Breast epithelium (tissue), 4 donors: ENCODE measurements around the gene ARID1B. TPM values are rescaled to one million over a fixed set of nuclear protein-coding genes. Genes with fewer than 3 reads are reported as not detected.

Experiments used
- DNase-seq, 2 donors: peaks; one replicate each; pipeline ENCODE4 v3.0.0-alpha.2; 2019; ENCODE audit warnings: low spot score in 2 of 2
- H3K27ac ChIP-seq, 2 donors: fragments of 200-600 bp; sonication (generic) in 1 of 2; one replicate each; pipeline ENCODE4 v1.5.1; 2016 to 2019; ENCODE audit warnings: mild to moderate bottlenecking in 1 of 2
- H3K27me3 ChIP-seq, 2 donors: fragments of 200-600 bp; sonication (generic) in 1 of 2; one replicate each; pipeline versions ENCODE4 v1.5.1 to v1.6.0; 2017 to 2019; ENCODE audit warnings: control low read depth in 1 of 2, mild to moderate bottlenecking in 1 of 2
- H3K36me3 ChIP-seq: fragments of 200-600 bp; one replicate; pipeline ENCODE4 v1.5.1; 2019
- H3K4me1 ChIP-seq, 2 donors: fragments of 200-600 bp; sonication (generic); one replicate each; pipeline ENCODE4 v1.5.1; 2016 to 2019; ENCODE audit warnings: control low read depth in 1 of 2
- H3K4me3 ChIP-seq, 3 donors: fragments of 200-600 bp; sonication (generic); 1 replicate in 2 of 3; 2 replicates in 1 of 3; pipeline ENCODE4 v1.5.1; 2016 to 2019; ENCODE audit warnings: mild to moderate bottlenecking in 3 of 3, moderate library complexity in 2 of 3
- H3K9me3 ChIP-seq, 2 donors: fragments of 200-600 bp; sonication (generic) in 1 of 2; one replicate each; pipeline ENCODE4 v1.5.1; 2016 to 2019; ENCODE audit warnings: control low read depth in 1 of 2
- POLR2A ChIP-seq: fragments of 450-650 bp; IDR thresholded peaks from one replicate; pipeline ENCODE4 v1.6.1; 2016; ENCODE audit warnings: antibody characterized with exemption, mild to moderate bottlenecking, moderate library complexity
- POLR2AphosphoS5 ChIP-seq, 3 donors: sonication (generic); formaldehyde crosslinking; IDR thresholded peaks; one replicate each; pipeline ENCODE4 v1.6.1; 2017; ENCODE audit warnings: antibody characterized with exemption in 3 of 3
- intact Hi-C: fragments of 100-400 bp; cut with DNase I; formaldehyde crosslinking; loops from one replicate; pipeline ENCODE4 v1.15.1; 2023; ENCODE audit warnings: low total_unique reads
- total RNA-seq, 3 donors: library from RNA; depleted of rRNA; stranded (reverse); fragments of >200 nt; gene quantifications; one replicate each; pipeline ENCODE4 v1.1.0, GENCODE V29; 2016
- TF ChIP-seq, protein P1 (sequence below), 3 donors: fragments of 450-650 bp; IDR thresholded peaks; one replicate each; pipeline ENCODE4 v1.5.1; 2016 to 2017; ENCODE audit warnings: antibody characterized with exemption in 3 of 3, mild to moderate bottlenecking in 3 of 3, moderate library complexity in 3 of 3

Gene ARID1B
- total RNA-seq, 3 donors from 2014 or later: 99.9 to 205 (median 131) TPM

DNA sequence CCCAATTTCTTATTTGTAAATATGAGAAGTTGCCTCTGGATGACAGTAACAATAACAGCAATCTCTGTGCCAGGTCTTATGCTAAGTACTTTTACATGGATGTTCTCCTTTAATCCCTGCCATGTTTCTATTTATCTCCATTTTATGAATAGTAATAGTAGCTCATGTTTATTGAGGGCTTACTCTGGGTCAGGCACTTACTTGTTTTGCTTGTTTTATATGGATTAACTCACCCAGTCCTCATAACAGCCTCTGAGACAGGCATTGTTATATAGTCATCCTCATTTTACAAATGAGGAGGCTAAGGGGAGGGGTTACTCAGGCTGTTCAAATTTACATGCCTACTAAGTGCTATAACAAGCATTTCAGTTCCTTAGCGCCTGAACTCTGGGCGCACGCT is 64.3 kb downstream of the ARID1B start:
- Histone ChIP-seq H3K36me3 (no peaks in the 10 kb centered on the region), H3K27me3 (no peaks in the 10 kb centered on the region), H3K4me3 (no peak overlapping the region), H3K27ac (peak overlapping the region in 1 of 2 donors; percentile 50), H3K4me1 (peaks cover 0 to 4% of the 10 kb centered on the region in 2 donors), H3K9me3 (no peaks in the 10 kb centered on the region)
- intact Hi-C loops: no loop called here
- TF ChIP-seq, protein P1, sequence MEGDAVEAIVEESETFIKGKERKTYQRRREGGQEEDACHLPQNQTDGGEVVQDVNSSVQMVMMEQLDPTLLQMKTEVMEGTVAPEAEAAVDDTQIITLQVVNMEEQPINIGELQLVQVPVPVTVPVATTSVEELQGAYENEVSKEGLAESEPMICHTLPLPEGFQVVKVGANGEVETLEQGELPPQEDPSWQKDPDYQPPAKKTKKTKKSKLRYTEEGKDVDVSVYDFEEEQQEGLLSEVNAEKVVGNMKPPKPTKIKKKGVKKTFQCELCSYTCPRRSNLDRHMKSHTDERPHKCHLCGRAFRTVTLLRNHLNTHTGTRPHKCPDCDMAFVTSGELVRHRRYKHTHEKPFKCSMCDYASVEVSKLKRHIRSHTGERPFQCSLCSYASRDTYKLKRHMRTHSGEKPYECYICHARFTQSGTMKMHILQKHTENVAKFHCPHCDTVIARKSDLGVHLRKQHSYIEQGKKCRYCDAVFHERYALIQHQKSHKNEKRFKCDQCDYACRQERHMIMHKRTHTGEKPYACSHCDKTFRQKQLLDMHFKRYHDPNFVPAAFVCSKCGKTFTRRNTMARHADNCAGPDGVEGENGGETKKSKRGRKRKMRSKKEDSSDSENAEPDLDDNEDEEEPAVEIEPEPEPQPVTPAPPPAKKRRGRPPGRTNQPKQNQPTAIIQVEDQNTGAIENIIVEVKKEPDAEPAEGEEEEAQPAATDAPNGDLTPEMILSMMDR (IDR thresholded peaks at IDR 0.05): no peak
- TF ChIP-seq POLR2A (no peak), POLR2AphosphoS5 (IDR thresholded peaks at IDR 0.05) (no peak)
- no peak for DNase-seq

DNA sequence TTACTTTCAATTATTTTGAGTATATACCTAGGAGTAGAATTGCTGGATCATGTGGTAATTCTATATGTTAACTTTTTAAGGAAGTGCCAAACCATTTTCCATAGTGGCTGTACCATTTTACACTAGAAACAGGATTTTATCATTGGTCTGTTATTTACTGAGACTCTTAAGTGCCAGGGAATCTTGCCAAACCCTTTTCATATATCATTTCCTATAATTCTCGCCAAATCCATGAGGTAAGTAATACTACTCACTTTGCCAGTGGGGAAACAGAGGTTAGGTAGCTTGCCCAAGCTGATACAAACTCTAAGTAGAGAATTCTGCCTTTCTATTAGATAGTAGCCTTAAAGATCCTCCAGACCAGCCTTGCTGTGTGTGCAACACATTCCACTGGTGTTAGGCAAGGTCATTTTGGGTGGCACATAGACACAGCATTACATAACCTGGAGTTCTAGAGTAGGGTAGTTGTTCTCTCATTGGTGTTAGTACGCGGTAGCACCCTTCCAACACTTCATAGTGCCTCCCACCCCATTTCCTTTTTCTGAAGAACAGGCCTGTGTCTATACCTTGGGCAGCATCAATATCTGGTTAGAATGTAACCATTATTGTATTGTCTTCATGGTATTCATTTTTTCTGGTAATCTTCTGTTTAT is 65.5 kb downstream of the ARID1B start:
- intact Hi-C loops: no loop called here
- no peak for TF ChIP-seq POLR2A
- no peak for TF ChIP-seq POLR2AphosphoS5 (IDR thresholded peaks at IDR 0.05)
- TF ChIP-seq, protein P1 (IDR thresholded peaks at IDR 0.05): no peak
- Histone ChIP-seq H3K27me3 (no peaks in the 10 kb centered on the region), H3K36me3 (no peaks in the 10 kb centered on the region), H3K9me3 (no peaks in the 10 kb centered on the region), H3K4me3 (no peak overlapping the region), H3K4me1 (peaks cover 4 to 5% of the 10 kb centered on the region in 2 donors), H3K27ac (no peak overlapping the region)
- DNase-seq: no peak

DNA sequence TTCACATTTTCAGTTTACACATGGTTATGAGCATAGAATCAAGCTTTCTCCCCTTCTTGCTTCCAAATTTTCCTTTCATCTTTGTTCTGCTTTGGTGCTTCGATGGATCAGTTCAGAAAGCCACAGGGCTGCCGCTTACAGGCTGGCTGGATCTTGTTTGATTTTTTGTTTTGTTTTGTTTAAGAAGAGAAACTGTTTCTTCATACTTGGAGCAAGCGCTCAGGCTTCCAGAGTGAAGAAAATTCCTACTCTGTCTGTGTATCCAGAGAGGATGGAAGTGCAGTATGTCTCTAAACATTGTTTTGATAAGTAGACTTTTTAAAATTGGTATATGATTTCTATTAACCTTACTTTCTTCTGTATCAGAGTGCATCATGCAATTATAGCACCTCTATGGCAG is 66.9 kb downstream of the ARID1B start:
- no peak overlapping the region for H3K4me3 ChIP-seq
- H3K27me3 ChIP-seq: no peaks in the 10 kb centered on the region
- H3K27ac ChIP-seq: no peak overlapping the region
- H3K4me1 ChIP-seq: peaks cover 4 to 13% of the 10 kb centered on the region in 2 donors
- H3K9me3 ChIP-seq: no peaks in the 10 kb centered on the region
- no peaks in the 10 kb centered on the region for H3K36me3 ChIP-seq
- intact Hi-C loops: no loop called here
- no peak for TF ChIP-seq POLR2AphosphoS5 (IDR thresholded peaks at IDR 0.05)
- TF ChIP-seq, protein P1 (IDR thresholded peaks at IDR 0.05): no peak
- no peak for TF ChIP-seq POLR2A
- DNase-seq: no peak

DNA sequence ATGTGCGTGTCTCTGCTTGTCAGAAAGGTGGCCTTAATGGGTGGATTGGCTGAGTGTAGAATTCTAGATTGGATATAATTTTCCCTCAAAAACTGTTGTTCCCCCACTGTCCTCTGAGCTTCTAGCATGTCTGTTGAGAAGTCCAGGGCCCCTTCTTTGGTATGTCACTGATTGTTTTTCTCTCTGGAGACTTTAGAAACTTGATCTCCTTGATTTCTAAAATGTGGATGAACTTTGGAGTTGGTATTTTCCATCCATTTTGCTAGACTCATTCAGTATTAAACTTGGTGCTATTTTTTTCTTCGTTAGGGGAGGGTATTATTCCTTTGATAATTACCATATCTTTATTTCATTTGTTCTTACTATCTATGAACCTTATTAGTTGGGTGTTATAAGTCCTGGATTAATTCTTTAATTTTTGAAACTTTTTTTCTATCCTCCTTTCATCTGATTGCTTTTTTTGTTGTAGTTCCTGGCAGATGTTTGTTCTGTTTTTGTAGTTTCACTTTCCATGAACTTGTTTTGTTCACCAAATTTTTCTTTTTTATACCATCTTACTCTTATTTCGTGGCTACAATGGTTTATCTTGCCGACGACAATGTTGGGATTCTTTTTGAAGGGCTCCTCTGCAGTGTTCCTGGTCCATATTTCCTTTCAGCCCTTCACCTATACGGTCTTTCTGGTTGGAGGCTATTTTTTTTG is 68.4 kb downstream of the ARID1B start:
- Histone ChIP-seq H3K27me3 (no peaks in the 10 kb centered on the region), H3K36me3 (no peaks in the 10 kb centered on the region), H3K4me1 (peaks cover 4 to 13% of the 10 kb centered on the region in 2 donors), H3K27ac (no peak overlapping the region), H3K9me3 (no peaks in the 10 kb centered on the region), H3K4me3 (no peak overlapping the region)
- TF ChIP-seq, protein P1 (IDR thresholded peaks at IDR 0.05): no peak
- TF ChIP-seq POLR2A: no peak
- TF ChIP-seq POLR2AphosphoS5 (IDR thresholded peaks at IDR 0.05): no peak
- intact Hi-C loops: no loop called here
- no peak for DNase-seq
